Epithelial cell of proximal tubule (primary cell): Measurements from ENCODE around the gene ZBTB47. TPM values are rescaled to one million over a fixed set of nuclear protein-coding genes. Genes with fewer than 3 reads are reported as not detected.
A peak's percentile ranks its signal among the peaks of the same experiment; 100 is the strongest.

Experiments used
- DNase-seq: peaks from one replicate; pipeline ENCODE4 v3.0.0-alpha.2; 2011; ENCODE audit warnings: low read depth
- H3K4me3 ChIP-seq: 2 replicates; pipeline ENCODE4 v1.5.1; 2011; ENCODE audit warnings: low read depth, mild to moderate bottlenecking, low read length
- CTCF ChIP-seq: conservative IDR thresholded peaks from 2 replicates; pipeline ENCODE4 v1.5.1; 2012; ENCODE audit warnings: low read depth, mild to moderate bottlenecking, low read length
- total RNA-seq: library from RNA; depleted of rRNA; stranded (reverse); fragments of >200 nt; gene quantifications from 2 replicates; pipeline ENCODE4 v1.2.3, GENCODE V29; 2015

ZBTB47 gene
- total RNA-seq, 1 donor from 2014 or later = 5.6 TPM

GRCh38 chr3:42613462-42613861, 40.0 kb upstream of the ZBTB47 start:
- H3K4me3 ChIP-seq = no peak overlapping the region
- TF ChIP-seq CTCF = peak; percentile 51
- DNase-seq = no peak

- no peak overlapping the region for H3K4me3 ChIP-seq
- no peak for TF ChIP-seq CTCF
- no peak for DNase-seq
These were observed 21.9 kb upstream of the ZBTB47 start for GRCh38 chr3:42631620-42632019.

- DNase-seq = peak; percentile 19
- H3K4me3 ChIP-seq = no peak overlapping the region
- no peak for TF ChIP-seq CTCF
These were observed 21.4 kb upstream of the ZBTB47 start for GRCh38 chr3:42632146-42632545.

GRCh38 chr3:42633544-42633943, 20.0 kb upstream of the ZBTB47 start:
- no peak overlapping the region for H3K4me3 ChIP-seq
- TF ChIP-seq CTCF = no peak
- no peak for DNase-seq

GRCh38 chr3:42635111-42635510, 18.4 kb upstream of the ZBTB47 start:
- H3K4me3 ChIP-seq = no peak overlapping the region
- no peak for TF ChIP-seq CTCF
- DNase-seq = no peak

- no peak for TF ChIP-seq CTCF
- H3K4me3 ChIP-seq = no peak overlapping the region
- DNase-seq = no peak
These were observed 16.5 kb upstream of the ZBTB47 start for GRCh38 chr3:42637001-42637400.

- no peak overlapping the region for H3K4me3 ChIP-seq
- no peak for TF ChIP-seq CTCF
- no peak for DNase-seq
These were observed 15.1 kb upstream of the ZBTB47 start for GRCh38 chr3:42638339-42638842.
